GM12891 (cell line): ENCODE measurements around the gene POC5.

Experiments used
- PAX5 ChIP-seq: IDR thresholded peaks from 2 replicates; pipeline ENCODE4 v1.6.1; 2011; ENCODE audit warnings: low read length, moderate library complexity, mild to moderate bottlenecking; ENCODE audit not compliant: insufficient read depth, severe bottlenecking
- POLR2A ChIP-seq: IDR thresholded peaks from 2 replicates; pipeline ENCODE4 v1.6.1; 2011; ENCODE audit warnings: low read depth, low read length, control low read depth
- POLR2AphosphoS5 ChIP-seq: IDR thresholded peaks from 2 replicates; pipeline ENCODE4 v1.6.1; 2011; ENCODE audit warnings: low read depth, low read length, control low read depth
- SPI1 ChIP-seq: IDR thresholded peaks from 2 replicates; pipeline ENCODE4 v1.6.1; 2011; ENCODE audit warnings: low read depth, low read length, control low read depth
- TAF1 ChIP-seq: IDR thresholded peaks from 2 replicates; pipeline ENCODE4 v1.6.1; 2011; ENCODE audit warnings: low read depth, low read length, control low read depth

- TF ChIP-seq POLR2AphosphoS5 (peak; percentile 73; the same call in 1 of the 2 replicates), TAF1 (peak; percentile 73), POLR2A (peak; percentile 85), SPI1 (peak; percentile 67), PAX5 (no peak)
Observed at GRCh38 chr5:75668977-75669689, 48.1 kb downstream of the POC5 start.
